ENCODE data around the gene INPP5D. TPM values are rescaled to one million over a fixed set of nuclear protein-coding genes. Genes with fewer than 3 reads are reported as not detected.

Gene INPP5D
- total RNA-seq, 1 donor: 302 TPM

GRCh38 chr2:233031556-233032500 is 28.3 kb upstream of the INPP5D start:
- no peak for DNase-seq (ENCODE audit: low read depth in 2 of 3, low spot score in 2 of 3)

GRCh38 chr2:233032551-233033320 is 27.4 kb upstream of the INPP5D start, which contains the start of gene NEU2:
Gene NEU2, plus strand, starts transcription at chr2:233032672. Its CDS starts 0 bp downstream, at chr2:233032672.
- no peak for DNase-seq (ENCODE audit: low read depth in 2 of 3, low spot score in 2 of 3)

DNA sequence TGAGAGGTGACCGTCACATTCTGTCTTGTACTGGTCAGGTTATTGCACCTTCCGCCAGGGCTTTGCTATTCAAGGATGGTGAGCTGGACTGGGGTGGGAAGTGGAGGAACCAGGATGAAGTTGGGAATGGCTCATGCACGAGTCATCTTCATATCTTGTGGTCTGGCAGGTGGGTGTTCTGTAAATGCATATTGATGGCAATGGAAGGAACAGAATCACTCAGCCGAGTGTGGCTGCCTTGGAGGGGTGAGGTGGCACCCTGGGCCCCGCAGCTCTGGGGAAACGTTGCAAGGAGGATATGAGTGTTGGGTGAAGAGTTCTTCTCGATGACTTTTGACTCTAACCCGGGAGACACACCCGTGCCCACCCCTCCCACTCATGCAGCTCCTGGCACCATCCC is 26.5 kb upstream of the INPP5D start:
- DNase-seq (ENCODE audit: low read depth in 2 of 3, low spot score in 2 of 3): no peak

DNA sequence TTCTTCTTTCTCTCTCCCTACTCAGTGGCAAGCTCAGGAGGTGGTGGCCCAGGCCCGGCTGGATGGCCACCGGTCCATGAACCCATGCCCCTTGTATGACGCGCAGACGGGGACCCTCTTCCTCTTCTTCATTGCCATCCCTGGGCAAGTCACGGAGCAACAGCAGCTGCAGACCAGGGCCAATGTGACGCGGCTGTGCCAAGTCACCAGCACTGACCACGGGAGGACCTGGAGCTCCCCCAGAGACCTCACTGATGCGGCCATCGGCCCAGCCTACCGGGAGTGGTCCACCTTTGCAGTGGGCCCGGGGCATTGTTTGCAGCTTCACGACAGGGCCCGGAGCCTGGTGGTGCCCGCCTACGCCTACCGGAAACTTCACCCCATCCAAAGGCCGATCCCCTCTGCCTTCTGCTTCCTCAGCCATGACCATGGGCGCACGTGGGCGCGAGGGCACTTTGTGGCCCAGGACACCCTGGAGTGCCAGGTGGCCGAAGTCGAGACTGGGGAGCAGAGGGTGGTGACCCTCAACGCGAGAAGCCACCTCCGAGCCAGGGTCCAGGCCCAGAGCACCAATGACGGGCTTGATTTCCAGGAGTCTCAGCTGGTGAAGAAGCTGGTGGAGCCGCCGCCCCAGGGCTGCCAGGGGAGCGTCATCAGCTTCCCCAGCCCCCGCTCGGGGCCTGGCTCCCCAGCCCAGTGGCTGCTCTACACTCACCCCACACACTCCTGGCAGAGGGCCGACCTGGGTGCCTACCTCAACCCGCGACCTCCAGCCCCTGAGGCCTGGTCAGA is 25.9 kb upstream of the INPP5D start:
- DNase-seq (ENCODE audit: low read depth in 2 of 3, low spot score in 2 of 3): no peak

GRCh38 chr2:233035426-233036161 is 24.5 kb upstream of the INPP5D start:
- no peak for DNase-seq (ENCODE audit: low read depth in 2 of 3, low spot score in 2 of 3)

GRCh38 chr2:233036162-233036838 is 23.8 kb upstream of the INPP5D start:
- no peak for DNase-seq (ENCODE audit: low read depth in 2 of 3, low spot score in 2 of 3)

GRCh38 chr2:233037078-233037477 is 23.1 kb upstream of the INPP5D start:
- DNase-seq (ENCODE audit: low read depth in 2 of 3, low spot score in 2 of 3): no peak

- DNase-seq (ENCODE audit: low read depth in 2 of 3, low spot score in 2 of 3): no peak
These were observed 20.8 kb upstream of the INPP5D start for GRCh38 chr2:233039212-233039845.

- no peak for DNase-seq (ENCODE audit: low read depth in 2 of 3, low spot score in 2 of 3)
These were observed 20.2 kb upstream of the INPP5D start for GRCh38 chr2:233039846-233040530.

DNA sequence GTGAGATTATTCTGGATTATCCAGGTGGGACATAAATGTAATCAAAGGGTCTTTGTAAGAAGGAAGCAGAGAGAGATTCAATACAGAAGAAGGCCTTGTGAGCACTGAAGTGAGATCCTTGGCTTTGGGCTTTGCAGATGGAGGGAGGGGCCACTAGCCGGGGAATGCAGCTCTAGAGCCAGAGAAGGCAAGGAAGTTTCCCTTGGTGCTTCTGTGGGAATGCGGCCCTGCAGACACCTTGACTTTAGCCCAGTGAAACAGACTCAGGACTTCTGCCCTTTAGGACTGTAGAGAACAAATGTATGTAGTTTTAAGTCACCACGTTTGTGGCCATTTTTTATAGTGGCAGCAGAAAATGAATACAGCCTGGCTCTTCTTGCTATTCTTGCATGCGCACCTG is 19.6 kb upstream of the INPP5D start:
- DNase-seq (ENCODE audit: low read depth in 2 of 3, low spot score in 2 of 3): no peak

GRCh38 chr2:233041722-233042323 is 18.3 kb upstream of the INPP5D start:
- DNase-seq (ENCODE audit: low read depth in 2 of 3, low spot score in 2 of 3): no peak

GRCh38 chr2:233042549-233042948 is 17.6 kb upstream of the INPP5D start:
- no peak for DNase-seq (ENCODE audit: low read depth in 2 of 3, low spot score in 2 of 3)

DNA sequence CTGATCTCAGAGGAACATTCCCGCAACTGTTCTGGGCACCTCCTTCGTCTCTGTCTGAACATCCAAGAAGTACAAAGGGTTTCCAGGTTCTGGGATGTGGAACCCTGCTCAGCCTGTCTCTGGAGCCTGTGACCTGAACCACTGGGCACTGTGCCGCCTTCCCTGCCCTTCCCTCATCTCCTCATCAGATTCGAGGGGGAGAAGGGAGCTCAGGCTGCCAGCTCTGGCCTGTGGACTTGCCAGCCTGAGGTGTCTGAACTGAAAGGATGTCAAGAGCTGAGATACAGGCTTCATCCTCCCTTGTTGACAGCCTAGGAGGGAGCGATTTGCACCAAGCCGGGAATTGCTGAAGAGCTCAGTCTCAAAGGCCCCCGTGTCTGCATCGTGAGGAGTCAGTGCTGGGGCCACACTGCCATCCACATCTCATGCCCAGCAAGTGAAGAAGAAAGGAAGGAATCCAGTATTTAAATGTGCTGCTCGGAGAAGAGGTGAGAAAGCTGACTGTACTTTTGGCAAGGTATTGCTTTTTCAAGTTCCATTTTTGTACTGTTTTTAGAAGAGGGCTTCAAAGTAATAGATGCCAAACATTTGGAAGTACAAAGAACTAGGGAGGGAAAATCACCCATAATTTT is 15.1 kb upstream of the INPP5D start:
- no peak for DNase-seq (ENCODE audit: low read depth in 2 of 3, low spot score in 2 of 3)

DNA sequence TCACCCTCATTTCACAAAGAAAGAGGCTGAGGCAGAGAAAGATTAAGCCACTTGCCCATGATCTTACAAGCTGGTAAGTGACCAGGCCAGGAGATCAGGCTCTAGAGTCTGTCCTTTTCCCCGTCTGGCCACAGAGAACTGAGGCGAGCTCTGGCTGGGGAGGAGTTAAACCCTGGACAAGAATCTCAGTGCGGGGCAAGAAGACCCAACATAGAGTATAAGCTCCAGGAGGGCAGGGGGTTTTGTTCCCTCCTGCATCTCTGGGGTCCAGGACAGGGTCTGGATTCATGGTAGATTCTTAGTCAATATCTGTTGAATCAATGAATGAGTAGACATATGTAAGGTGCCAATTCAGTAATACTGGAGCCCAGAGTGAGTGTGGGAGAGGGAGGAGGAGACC is 12.9 kb upstream of the INPP5D start:
- DNase-seq (ENCODE audit: low read depth in 2 of 3, low spot score in 2 of 3): no peak

DNA sequence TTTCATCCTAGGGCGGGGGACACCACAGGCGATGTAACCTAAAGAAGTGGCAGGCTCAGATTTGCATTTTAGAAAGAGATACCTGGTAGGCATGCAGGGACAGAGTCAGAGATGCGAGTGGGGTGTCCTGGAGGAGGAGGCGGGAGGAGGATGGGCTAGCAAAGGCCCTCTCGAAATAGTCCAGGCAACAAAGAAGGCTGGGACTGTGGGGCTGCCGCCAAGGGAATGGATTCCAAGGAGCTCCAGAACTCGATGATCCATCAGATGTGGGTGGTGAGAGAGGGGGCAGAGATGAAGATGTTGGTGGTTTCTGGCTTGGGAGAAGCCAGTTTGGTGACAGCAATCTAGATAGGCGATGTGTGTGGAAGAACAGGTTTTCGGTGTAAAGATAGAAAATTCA is 12.5 kb upstream of the INPP5D start:
- DNase-seq (ENCODE audit: low read depth in 2 of 3, low spot score in 2 of 3): no peak

DNA sequence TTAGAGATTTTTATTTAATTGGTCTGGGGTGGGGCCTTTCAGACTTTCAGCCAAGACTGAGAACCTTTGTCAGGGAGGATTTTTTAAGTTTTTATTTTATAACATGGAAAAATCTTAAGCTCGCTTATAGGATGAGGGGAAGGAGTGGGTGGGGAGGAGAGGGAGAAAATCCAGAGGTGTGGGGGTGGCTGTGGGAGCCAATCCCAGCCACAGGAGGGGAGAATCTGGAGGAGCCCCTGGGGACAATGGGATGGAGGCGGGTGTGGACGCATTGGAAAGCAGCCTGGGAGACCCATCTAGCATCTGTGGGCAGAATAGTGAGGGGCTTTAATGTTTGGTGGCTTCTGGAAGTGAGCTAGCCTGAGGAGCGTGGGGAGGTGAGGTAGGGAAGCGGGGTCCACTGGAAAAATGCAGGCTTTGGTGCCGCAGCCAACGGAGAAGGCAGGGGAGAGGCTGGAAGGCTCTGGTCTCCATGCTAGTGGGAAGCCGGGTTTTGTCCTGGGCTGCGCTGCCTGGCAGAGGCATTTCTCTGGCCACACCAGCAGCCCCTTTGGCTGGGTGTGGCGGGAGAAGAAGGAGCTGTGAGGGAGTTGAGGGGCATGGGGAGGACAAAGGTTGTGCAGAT is 11.5 kb upstream of the INPP5D start:
- no peak for DNase-seq (ENCODE audit: low read depth in 2 of 3, low spot score in 2 of 3)

DNA sequence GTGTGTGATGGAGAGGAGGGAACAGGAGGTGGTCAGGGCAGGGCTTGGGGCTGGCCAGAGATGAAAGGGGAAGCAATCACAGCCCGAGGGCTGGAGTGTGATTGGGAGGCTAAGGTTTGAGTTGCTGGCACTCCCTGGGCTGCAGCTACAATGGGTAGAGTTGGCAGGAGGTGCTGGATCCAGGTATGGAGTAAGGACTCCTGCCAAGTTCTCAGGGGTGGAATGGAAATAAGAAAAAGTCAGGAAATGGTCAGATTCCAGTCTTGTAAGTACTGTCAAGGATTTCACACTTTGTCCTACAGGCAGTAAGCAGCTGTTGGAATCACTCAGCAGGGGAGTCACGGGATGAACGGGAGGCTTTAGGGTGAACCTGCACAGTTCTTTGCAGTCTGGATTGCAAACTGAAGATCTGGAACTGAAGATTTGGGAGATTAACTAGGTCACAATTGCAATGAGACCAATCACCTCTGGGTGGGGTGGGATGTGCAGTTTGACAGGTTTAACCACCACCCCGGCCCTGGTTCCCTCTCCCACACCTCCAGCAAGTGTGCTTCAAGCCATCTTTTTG is 10.9 kb upstream of the INPP5D start:
- DNase-seq (ENCODE audit: low read depth in 2 of 3, low spot score in 2 of 3): peak in 1 of 3 donors; percentile 16

Measured in hematopoietic multipotent progenitor cell (in vitro differentiated cells).